ENCODE data around the gene NRGN. TPM values are rescaled to one million over a fixed set of nuclear protein-coding genes. Genes with fewer than 3 reads are reported as not detected.

Gene NRGN
- total RNA-seq, 1 donor from 2014 or later = 17.3 TPM

DNA sequence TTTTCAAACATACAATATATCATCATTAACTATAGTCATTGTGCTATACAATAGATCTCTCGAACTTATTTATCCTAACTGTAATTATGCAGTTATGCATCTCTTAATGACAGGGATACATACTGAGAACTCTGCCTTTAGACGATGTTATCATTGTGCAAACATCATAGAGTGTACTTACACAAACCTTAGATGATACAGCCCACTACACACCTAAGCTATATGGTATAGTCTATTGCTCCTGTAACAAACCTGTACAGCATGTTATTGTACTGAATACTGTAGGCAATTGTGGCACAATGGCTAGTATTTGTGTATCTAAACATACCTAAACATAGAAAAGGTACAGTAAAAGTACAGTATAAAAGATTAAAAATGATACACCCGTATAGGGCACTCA is 27.4 kb upstream of the NRGN start:
- Mint-ChIP-seq H3K9me3 (no peaks in the 10 kb centered on the region), H3K4me1 (ENCODE audit: unreplicated experiment) (no peaks in the 10 kb centered on the region), H3K4me3 (no peak overlapping the region), H3K27ac (no peak overlapping the region), H3K36me3 (no peaks in the 10 kb centered on the region), H3K27me3 (peaks cover 39% of the 10 kb centered on the region)
- TF ChIP-seq, protein P1, sequence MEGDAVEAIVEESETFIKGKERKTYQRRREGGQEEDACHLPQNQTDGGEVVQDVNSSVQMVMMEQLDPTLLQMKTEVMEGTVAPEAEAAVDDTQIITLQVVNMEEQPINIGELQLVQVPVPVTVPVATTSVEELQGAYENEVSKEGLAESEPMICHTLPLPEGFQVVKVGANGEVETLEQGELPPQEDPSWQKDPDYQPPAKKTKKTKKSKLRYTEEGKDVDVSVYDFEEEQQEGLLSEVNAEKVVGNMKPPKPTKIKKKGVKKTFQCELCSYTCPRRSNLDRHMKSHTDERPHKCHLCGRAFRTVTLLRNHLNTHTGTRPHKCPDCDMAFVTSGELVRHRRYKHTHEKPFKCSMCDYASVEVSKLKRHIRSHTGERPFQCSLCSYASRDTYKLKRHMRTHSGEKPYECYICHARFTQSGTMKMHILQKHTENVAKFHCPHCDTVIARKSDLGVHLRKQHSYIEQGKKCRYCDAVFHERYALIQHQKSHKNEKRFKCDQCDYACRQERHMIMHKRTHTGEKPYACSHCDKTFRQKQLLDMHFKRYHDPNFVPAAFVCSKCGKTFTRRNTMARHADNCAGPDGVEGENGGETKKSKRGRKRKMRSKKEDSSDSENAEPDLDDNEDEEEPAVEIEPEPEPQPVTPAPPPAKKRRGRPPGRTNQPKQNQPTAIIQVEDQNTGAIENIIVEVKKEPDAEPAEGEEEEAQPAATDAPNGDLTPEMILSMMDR (conservative IDR thresholded peaks at IDR 0.05) = no peak
- no peak for DNase-seq (ENCODE audit: extremely low spot score, unreplicated experiment)

DNA sequence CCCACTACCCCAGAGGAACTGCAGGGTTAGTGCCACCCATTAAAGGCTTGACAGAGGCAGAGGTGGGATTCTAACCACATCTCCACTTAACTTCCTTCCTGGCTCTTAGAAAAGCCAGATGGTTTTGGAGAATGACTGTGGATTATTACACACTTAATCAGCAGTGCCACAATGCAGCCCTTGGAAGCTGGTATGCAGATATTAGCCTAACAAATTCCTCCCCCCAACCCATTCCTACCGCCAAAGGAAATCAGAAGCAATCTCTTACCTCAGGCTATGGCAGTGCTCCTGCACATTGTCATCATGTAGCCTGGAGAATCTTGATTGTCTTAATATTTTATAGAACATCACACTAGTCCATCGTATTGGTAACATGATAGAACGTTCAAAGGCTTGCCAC is 23.2 kb upstream of the NRGN start:
- Mint-ChIP-seq H3K36me3 (no peaks in the 10 kb centered on the region), H3K9me3 (no peaks in the 10 kb centered on the region), H3K4me3 (no peak overlapping the region), H3K4me1 (ENCODE audit: unreplicated experiment) (peaks cover 5% of the 10 kb centered on the region), H3K27me3 (peaks cover 74% of the 10 kb centered on the region), H3K27ac (no peak overlapping the region)
- TF ChIP-seq, protein P1 (conservative IDR thresholded peaks at IDR 0.05) = no peak
- no peak for DNase-seq (ENCODE audit: extremely low spot score, unreplicated experiment)

DNA sequence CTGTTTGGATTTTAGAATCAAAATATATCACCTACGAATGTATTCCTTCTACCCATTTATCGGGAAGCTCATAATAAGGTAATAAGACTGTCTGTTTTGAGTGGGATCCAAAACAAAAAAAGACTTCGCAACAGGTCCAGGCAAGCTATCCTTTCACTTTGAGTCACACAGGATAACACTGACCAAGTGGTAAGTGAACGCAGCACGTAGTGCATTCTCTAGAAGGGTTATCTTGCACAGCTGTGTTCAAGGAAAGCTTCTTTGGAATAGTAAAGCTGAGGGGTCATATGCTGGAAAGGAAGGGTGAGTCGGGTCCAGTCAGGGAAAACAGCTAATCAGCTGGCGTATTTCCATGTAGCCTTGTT is 22.3 kb upstream of the NRGN start:
- H3K4me1 Mint-ChIP-seq (ENCODE audit: unreplicated experiment) = peaks cover 14% of the 10 kb centered on the region
- no peak for DNase-seq (ENCODE audit: extremely low spot score, unreplicated experiment)

DNA sequence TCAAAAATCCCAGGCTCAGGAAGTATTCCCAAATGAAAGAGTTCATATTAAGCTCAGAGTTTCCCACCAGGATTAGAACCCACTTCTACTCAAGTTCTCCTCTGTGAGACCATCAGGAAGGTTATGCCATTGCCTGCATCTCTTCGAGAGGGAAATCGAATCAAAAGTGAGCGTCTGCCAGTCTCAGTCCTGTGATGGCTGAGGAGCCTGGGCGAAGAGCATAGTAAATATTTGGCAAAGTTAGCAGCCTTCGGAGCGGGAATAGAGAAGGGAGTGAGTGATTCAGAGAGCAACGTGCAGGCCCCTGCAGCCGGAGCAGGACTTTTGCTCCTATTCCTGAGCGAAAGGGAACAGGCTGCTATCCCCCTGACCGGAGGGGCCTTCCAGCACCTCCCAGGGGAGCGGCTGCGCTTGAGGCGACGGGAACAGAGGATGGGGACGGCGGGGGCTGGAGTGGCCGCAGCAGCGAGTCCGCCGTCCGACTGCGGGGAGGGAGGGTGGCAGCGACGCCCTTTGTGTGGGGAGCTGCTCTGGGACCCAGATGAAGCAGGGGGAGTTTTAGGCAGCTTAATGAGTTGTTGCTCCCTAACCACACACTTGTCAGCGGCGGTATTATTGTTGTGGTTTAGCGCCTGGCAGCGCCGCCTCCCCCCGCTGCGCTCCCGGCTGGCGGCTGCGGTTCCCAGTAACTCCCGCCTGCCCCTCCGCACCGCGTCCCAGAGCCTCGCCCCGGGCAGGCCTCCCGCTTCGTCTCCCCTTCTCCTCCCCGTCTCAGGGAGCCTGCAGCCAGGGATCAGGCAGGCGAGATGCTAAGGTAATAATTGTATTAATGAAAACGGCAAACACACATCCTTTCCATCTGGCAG is 21.7 kb upstream of the NRGN start:
- Mint-ChIP-seq H3K4me3 (peak overlapping the region; percentile 83), H3K9me3 (no peaks in the 10 kb centered on the region), H3K27me3 (peaks cover 88% of the 10 kb centered on the region), H3K4me1 (ENCODE audit: unreplicated experiment) (peaks cover 17% of the 10 kb centered on the region), H3K27ac (no peak overlapping the region), H3K36me3 (no peaks in the 10 kb centered on the region)
- no peak for DNase-seq (ENCODE audit: extremely low spot score, unreplicated experiment)
- TF ChIP-seq, protein P1 (conservative IDR thresholded peaks at IDR 0.05) = no peak

More for the DNA sequence above, 22.3 kb upstream of the NRGN start:
- Mint-ChIP-seq H3K36me3 (no peaks in the 10 kb centered on the region), H3K9me3 (no peaks in the 10 kb centered on the region), H3K27me3 (peaks cover 82% of the 10 kb centered on the region), H3K4me3 (peak overlapping the region; percentile 83), H3K27ac (no peak overlapping the region)
- TF ChIP-seq, protein P1 (conservative IDR thresholded peaks at IDR 0.05) = no peak

DNA sequence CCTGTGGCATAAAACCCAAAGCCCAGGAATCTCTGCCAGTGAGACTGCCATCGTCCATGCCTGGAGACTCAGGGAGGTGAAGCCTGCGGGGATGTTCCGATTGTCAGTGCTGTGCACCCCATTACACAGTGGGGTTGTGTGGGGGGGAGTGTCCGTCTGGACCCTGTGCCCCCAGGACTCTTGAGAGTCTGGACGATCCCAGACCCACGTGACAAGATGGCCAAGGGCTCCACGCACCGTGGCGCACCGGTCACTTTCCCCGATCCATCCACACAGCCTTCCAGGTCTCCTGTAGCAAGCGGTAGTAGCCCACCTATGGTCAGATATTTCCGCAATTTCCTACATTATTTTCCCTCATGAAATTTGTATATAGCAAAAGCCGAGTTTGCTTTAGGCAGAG is 20.9 kb upstream of the NRGN start:
- peaks cover 92% of the 10 kb centered on the region for H3K27me3 Mint-ChIP-seq
- no peak for DNase-seq (ENCODE audit: extremely low spot score, unreplicated experiment)
- peaks cover 17% of the 10 kb centered on the region for H3K4me1 Mint-ChIP-seq (ENCODE audit: unreplicated experiment)
- H3K27ac Mint-ChIP-seq = no peak overlapping the region
- TF ChIP-seq, protein P1 (conservative IDR thresholded peaks at IDR 0.05) = no peak
- peak overlapping the region; percentile 83 for H3K4me3 Mint-ChIP-seq
- H3K9me3 Mint-ChIP-seq = no peaks in the 10 kb centered on the region
- no peaks in the 10 kb centered on the region for H3K36me3 Mint-ChIP-seq
